Stimulated activated CD4-positive, alpha-beta T cell treated with anti-CD3 and anti-CD28 coated beads, Interleukin-2, amount 100 ng/mL, for 24 hours (primary cell): ENCODE measurements around the gene BATF.

Experiments used
- DNase-seq, 2 donors: peaks; one replicate each; pipeline ENCODE4 v3.0.0-alpha.2; 2020

The BATF gene

GRCh38 chr14:75563931-75564330 lies 41.7 kb downstream of the BATF start:
- DNase-seq = no peak

GRCh38 chr14:75565056-75565455 lies 42.8 kb downstream of the BATF start:
- DNase-seq = no peak

- DNase-seq = peak; percentile 82 to 88
Measured at GRCh38 chr14:75566321-75566720, 44.1 kb downstream of the BATF start.

- DNase-seq = peak in 1 of 2 donors; percentile 44
Measured at GRCh38 chr14:75566752-75567151, 44.5 kb downstream of the BATF start.

GRCh38 chr14:75568140-75568539 lies 45.9 kb downstream of the BATF start:
- DNase-seq = no peak

- peak; percentile 41 to 61 for DNase-seq
Measured at GRCh38 chr14:75568791-75569190, 46.5 kb downstream of the BATF start.

- peak in 1 of 2 donors; percentile 48 for DNase-seq
Measured at GRCh38 chr14:75570797-75571196, 48.5 kb downstream of the BATF start.

GRCh38 chr14:75572104-75572503 lies 49.8 kb downstream of the BATF start:
- no peak for DNase-seq

GRCh38 chr14:75577090-75577489 lies 54.8 kb downstream of the BATF start:
- DNase-seq = no peak

GRCh38 chr14:75577729-75578101 lies 55.4 kb downstream of the BATF start:
- DNase-seq = peak; percentile 77 to 80

GRCh38 chr14:75578102-75578785 lies 56.0 kb downstream of the BATF start, which contains the start of gene FLVCR2:
Gene FLVCR2 (plus strand): TSS chr14:75578620. CDS start chr14:75578973, 353 bp downstream.
- DNase-seq = peak; percentile 68 to 71

- no peak for DNase-seq
Measured at GRCh38 chr14:75578786-75579337, 56.6 kb downstream of the BATF start.

- DNase-seq = no peak
Measured at GRCh38 chr14:75579338-75579864, 57.1 kb downstream of the BATF start.

- no peak for DNase-seq
Measured at GRCh38 chr14:75579882-75580281, 57.6 kb downstream of the BATF start.

- no peak for DNase-seq
Measured at GRCh38 chr14:75587388-75587787, 65.1 kb downstream of the BATF start.

GRCh38 chr14:75589931-75590330 lies 67.7 kb downstream of the BATF start:
- no peak for DNase-seq

- no peak for DNase-seq
Measured at GRCh38 chr14:75591331-75591946, 69.2 kb downstream of the BATF start.

- no peak for DNase-seq
Measured at GRCh38 chr14:75591987-75592575, 69.8 kb downstream of the BATF start.

- no peak for DNase-seq
Measured at GRCh38 chr14:75595226-75595625, 73.0 kb downstream of the BATF start.
